Neutrophil (primary cell): ENCODE data around the gene TEAD1.

Source experiments
- H3K27ac ChIP-seq: fragments of 200-600 bp; sonication (generic); 2 replicates; pipeline ENCODE4 v1.5.1; 2016; ENCODE audit warnings: mild to moderate bottlenecking, moderate library complexity
- H3K27me3 ChIP-seq: fragments of 200-600 bp; sonication (generic); 2 replicates; pipeline ENCODE4 v1.6.0; 2016; ENCODE audit warnings: mild to moderate bottlenecking
- H3K36me3 ChIP-seq: fragments of 200-600 bp; sonication (generic); 2 replicates; pipeline ENCODE4 v1.5.1; 2017
- H3K4me1 ChIP-seq, 2 experiments: fragments of 200-600 bp in 1 of 2; sonication (generic) in 1 of 2; 1 replicate in 1 of 2; 2 replicates in 1 of 2; pipeline versions ENCODE4 v1.5.1 to v1.6.1; 2013 to 2016; ENCODE audit warnings: low read depth in 1 of 2, low read length in 1 of 2, mild to moderate bottlenecking in 1 of 2, moderate library complexity in 1 of 2; ENCODE audit not compliant: control insufficient read depth in 1 of 2, insufficient read depth in 1 of 2
- H3K4me3 ChIP-seq, 2 experiments: fragments of 200-600 bp in 1 of 2; sonication (generic) in 1 of 2; 1 replicate in 1 of 2; 2 replicates in 1 of 2; pipeline ENCODE4 v1.5.1; 2013 to 2016; ENCODE audit warnings: low read depth in 1 of 2, low read length in 1 of 2, mild to moderate bottlenecking in 1 of 2, moderate library complexity in 1 of 2
- H3K9me3 ChIP-seq: fragments of 200-600 bp; sonication (generic); 2 replicates; pipeline ENCODE4 v1.5.1; 2016
- TF ChIP-seq, protein P1 (sequence below): fragments of 200-600 bp; sonication (generic); IDR thresholded peaks from 2 replicates; pipeline ENCODE4 v1.5.1; 2016; ENCODE audit warnings: antibody characterized with exemption

The TEAD1 gene

DNA sequence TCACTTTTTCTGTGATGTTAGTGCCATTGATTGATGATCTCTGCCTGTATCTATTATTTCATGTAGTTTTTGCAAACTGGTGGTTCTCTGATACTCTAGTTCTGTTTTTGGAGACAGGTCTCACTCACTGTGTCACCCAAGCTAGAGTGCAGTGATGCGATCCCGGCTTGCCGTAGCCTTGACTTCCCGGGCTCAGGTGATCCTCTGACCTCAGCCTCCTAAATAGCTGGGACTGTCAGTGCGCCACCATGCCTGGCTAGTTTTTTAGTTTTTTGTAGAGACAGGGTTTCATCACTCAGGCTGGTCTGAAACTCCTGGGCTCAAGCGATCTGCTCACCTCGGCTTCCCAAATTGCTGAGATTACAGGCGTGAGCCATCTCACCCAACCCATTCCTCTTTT lies 16.4 kb downstream of the TEAD1 start:
- Histone ChIP-seq H3K4me3 (no peak overlapping the region), H3K27ac (no peak overlapping the region), H3K9me3 (no peaks in the 10 kb centered on the region), H3K36me3 (no peaks in the 10 kb centered on the region), H3K4me1 (no peaks in the 10 kb centered on the region), H3K27me3 (peaks cover 78% of the 10 kb centered on the region)
- TF ChIP-seq, protein P1, sequence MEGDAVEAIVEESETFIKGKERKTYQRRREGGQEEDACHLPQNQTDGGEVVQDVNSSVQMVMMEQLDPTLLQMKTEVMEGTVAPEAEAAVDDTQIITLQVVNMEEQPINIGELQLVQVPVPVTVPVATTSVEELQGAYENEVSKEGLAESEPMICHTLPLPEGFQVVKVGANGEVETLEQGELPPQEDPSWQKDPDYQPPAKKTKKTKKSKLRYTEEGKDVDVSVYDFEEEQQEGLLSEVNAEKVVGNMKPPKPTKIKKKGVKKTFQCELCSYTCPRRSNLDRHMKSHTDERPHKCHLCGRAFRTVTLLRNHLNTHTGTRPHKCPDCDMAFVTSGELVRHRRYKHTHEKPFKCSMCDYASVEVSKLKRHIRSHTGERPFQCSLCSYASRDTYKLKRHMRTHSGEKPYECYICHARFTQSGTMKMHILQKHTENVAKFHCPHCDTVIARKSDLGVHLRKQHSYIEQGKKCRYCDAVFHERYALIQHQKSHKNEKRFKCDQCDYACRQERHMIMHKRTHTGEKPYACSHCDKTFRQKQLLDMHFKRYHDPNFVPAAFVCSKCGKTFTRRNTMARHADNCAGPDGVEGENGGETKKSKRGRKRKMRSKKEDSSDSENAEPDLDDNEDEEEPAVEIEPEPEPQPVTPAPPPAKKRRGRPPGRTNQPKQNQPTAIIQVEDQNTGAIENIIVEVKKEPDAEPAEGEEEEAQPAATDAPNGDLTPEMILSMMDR, result no peak

DNA sequence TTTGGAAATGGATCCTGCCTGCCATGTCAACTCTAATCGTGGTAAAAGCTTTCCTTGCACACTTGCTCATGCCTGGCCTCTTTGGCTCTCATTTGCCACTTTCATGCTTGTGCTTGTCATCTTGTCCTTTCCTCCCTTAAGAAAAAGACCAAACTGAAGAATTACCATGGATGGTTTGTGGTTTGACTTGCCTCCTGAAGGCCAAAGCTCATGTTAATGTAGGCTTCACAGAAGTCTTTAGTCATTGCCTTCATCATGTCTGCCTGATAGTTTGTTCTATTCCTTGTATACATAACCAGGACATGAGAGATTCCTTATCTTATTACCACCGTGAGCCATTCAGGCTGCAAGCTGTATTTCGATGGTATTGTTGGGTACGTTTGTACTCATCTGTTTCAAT lies 17.3 kb downstream of the TEAD1 start:
- no peak overlapping the region for H3K4me3 ChIP-seq
- no peaks in the 10 kb centered on the region for H3K4me1 ChIP-seq
- H3K36me3 ChIP-seq, result no peaks in the 10 kb centered on the region
- peaks cover 81% of the 10 kb centered on the region for H3K27me3 ChIP-seq
- TF ChIP-seq, protein P1, result no peak
- no peaks in the 10 kb centered on the region for H3K9me3 ChIP-seq
- H3K27ac ChIP-seq, result no peak overlapping the region

DNA sequence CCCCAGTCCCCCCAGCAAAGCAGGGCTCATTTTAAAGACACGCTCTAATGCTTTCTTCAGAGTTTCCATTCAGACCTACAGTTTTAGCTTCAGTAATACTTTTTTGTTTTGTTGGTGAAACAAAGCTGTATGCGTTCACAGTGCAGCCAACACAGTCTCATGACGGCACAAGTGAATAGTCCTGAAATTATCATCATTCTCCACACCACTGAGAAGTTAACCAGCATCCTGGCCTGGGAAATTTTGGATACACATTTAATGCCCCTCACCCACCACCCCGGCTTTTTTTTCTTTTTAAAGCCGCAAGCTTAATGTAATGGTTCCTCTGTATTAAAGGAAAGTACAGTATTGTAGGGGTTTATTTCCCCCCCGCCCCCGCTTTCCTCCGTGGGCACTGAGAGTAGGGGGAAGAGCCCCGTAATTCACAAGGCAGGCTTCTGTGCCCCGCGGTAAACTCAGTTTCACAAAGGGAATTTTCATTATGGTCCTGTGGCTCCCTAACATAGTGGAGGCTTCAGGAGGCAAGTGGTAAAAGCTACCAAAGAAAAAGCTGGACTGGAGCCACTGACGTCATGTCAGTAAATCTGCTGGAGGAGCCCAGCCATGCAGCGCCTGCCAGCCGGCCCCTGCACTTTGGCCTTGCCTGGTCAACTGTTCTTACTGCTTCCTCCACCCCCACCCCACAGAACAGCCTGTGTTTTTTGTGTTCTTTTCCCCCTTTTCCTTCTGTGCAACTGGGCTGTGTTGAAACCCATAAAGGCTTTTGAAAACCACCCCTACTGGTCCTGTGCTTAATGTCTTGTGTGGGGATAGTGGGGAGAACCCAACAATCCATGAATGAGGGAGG lies 18.2 kb downstream of the TEAD1 start:
- no peak overlapping the region for H3K4me3 ChIP-seq
- H3K27ac ChIP-seq, result no peak overlapping the region
- H3K4me1 ChIP-seq, result no peaks in the 10 kb centered on the region
- peaks cover 83% of the 10 kb centered on the region for H3K27me3 ChIP-seq
- H3K9me3 ChIP-seq, result no peaks in the 10 kb centered on the region
- TF ChIP-seq, protein P1, result no peak
- H3K36me3 ChIP-seq, result no peaks in the 10 kb centered on the region

DNA sequence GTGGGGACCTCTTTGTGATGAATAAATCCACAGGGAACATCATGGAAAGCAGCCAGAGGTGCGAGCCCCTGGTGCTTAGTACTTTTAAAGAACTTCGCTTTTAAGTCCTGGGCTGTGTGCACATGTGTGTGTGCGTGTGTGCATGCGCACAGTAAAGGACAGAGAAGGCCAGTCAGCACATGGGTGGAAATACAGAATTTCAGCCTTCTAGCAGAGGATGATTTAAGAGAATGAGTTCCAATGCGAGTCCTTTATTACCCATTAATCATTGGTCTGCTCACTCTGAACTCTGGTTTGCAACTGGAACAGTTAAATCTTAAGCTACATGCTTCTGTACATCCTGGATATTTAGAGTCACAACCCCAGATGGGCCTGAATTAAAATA lies 18.9 kb downstream of the TEAD1 start:
- Histone ChIP-seq H3K36me3 (no peaks in the 10 kb centered on the region), H3K27me3 (peaks cover 83% of the 10 kb centered on the region), H3K9me3 (no peaks in the 10 kb centered on the region), H3K4me3 (no peak overlapping the region), H3K4me1 (no peaks in the 10 kb centered on the region), H3K27ac (no peak overlapping the region)
- TF ChIP-seq, protein P1, result no peak

DNA sequence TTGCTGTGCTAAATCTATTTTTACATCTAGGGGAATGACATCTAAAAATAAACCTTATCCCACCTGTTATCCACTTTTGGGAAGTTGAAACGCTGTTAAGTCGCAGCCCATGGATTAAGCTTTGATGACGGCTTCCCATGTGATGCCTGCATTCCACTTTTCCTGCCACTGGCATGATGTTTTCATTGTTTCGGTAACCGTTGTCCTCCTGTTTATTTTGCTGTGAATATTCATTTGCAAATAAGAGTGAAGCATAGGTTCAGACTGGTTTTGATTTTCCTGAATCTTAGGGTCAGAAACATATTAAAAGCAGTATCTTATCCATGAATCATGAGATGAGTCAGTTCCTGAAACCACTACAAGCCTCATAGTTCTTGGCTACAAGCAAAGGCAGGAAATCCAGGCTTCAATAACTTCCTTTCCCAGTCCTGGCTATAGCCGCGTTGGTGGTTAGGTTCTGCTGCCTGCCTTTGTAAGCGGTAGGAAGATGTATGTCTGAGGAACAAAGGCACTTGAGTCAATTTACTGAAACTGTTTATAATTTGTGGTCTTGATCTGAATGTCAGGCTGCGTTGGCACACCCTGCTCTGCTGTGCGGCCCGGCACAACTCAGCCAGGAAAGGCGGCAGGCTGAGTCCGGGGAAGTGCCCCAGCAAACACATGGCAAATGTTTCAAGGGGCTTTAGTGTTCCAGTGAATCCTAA lies 19.4 kb downstream of the TEAD1 start:
- H3K36me3 ChIP-seq, result no peaks in the 10 kb centered on the region
- peaks cover 83% of the 10 kb centered on the region for H3K27me3 ChIP-seq
- no peak overlapping the region for H3K4me3 ChIP-seq
- TF ChIP-seq, protein P1, result no peak
- H3K4me1 ChIP-seq, result no peaks in the 10 kb centered on the region
- no peaks in the 10 kb centered on the region for H3K9me3 ChIP-seq
- H3K27ac ChIP-seq, result no peak overlapping the region
